ENCODE measurements around the gene RASA3.
"Not testable (repeated sequence)": the region's sequence is repeated elsewhere in the genome, so short reads cannot be mapped to it uniquely, and the experiment has no call there.

RASA3 gene

GRCh38 chr13:114098689-114099056, 33.8 kb downstream of the RASA3 start:
- DNase-seq = not testable (repeated sequence)

GRCh38 chr13:114097893-114098688, 34.3 kb downstream of the RASA3 start:
- DNase-seq = no peak

GRCh38 chr13:114097212-114097892, 35.1 kb downstream of the RASA3 start:
- no peak for DNase-seq

DNA sequence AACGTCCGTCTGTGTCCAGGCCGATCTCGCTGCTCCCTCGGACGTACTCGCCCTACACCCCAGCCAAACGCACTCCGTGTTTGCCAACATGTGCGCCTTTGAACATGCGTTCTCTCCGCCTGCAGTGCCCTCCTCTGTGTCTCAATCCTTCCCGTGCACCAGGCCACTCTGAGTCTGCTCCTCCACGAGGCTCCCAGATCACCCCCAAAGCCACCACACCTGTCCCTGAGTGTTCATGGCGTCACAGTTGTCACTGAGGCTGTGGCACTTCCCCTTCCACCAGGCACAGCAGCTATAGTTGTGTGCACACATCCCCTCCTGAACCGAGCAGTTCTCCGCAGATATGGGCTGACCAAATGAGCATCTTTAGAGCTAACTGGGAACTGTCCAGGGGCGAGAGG, 35.6 kb downstream of the RASA3 start:
- DNase-seq = no peak

GRCh38 chr13:114096031-114096485, 36.4 kb downstream of the RASA3 start:
- DNase-seq = no peak

DNA sequence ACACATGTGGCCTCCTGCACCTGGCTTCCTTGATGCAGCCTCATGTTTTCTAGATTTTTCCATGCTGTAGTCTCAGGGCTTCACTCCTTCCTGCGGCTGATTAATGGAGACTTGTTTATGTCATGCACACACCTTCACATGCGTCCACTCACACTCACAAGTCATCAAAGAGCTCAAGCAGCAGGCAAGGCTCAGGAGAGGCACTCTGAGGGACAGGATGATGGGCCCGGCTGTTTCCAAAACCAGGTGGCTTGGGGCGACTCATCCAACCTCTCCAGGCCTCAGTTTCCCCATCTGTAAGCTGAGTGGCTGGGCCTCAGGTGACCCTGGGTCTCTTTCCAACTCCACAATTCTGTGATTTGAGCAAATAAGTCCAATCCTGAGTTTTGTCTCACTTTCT, 36.9 kb downstream of the RASA3 start:
- DNase-seq = no peak

DNA sequence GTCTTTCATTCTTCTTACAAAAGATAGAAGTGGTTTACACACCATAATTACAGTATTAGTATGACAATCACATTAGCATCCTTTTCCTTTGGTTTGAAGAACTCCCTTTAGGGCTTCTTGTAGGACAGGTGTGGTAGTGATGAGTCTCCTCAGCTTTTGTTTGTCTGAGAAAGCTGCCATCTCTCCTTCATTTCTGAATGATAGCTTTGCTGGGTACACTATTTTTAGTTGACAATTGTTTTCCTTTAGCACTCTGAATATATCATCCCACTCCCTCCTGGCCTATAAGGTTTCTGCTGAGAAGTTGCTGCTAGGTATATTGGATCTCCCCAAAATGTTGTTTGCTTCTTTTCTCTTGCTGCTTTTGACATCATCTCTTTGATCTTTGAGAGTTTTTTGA, 39.3 kb downstream of the RASA3 start:
- DNase-seq = no peak

GRCh38 chr13:114092468-114092867, 40.0 kb downstream of the RASA3 start:
- DNase-seq = no peak

- no peak for DNase-seq
These were observed 41.9 kb downstream of the RASA3 start for GRCh38 chr13:114090476-114090875.

GRCh38 chr13:114089751-114090400, 42.5 kb downstream of the RASA3 start:
- DNase-seq = no peak

DNA sequence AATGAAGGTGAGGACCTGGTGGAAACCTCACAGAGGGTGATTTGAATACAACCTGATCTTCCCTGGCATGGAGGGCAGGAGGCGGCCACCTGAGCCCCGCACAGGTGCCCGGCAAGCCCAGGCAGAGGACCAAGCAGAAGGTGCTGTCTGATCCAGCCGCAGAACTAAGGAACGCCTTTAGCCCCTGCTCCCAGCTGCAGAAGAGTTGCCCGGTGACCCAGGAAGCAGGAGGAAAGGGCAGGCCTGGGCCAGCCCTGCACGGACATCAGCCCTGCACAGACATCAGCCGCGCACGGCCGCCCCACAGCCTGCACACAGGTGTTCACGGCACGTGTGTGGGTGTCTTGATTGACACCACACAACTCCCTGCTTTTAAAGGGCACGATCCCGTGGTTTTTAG, 43.1 kb downstream of the RASA3 start:
- DNase-seq = no peak

- no peak for DNase-seq
These were observed 43.6 kb downstream of the RASA3 start for GRCh38 chr13:114088863-114089262.

- no peak for DNase-seq
These were observed 44.2 kb downstream of the RASA3 start for GRCh38 chr13:114088234-114088633.

DNA sequence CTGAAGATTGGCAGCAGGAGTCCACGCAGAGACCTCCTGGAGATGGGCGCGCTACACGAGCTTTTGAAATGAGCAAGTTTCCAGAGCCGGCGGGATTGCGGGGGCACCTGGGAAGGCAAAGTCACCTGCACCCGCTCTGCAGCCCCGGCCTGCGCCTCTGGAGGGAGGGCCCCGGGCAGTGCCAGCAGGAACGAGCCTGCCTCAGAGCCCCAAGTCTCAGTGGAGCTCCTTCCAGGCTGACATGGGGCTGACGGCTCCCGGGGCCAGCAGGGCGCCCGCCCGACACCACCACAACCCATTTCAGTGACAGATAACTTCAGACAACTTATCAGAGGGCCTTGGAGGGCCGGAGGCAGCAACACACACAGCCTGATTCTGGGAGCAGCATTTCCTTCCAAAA, 45.0 kb downstream of the RASA3 start:
- DNase-seq = no peak

DNA sequence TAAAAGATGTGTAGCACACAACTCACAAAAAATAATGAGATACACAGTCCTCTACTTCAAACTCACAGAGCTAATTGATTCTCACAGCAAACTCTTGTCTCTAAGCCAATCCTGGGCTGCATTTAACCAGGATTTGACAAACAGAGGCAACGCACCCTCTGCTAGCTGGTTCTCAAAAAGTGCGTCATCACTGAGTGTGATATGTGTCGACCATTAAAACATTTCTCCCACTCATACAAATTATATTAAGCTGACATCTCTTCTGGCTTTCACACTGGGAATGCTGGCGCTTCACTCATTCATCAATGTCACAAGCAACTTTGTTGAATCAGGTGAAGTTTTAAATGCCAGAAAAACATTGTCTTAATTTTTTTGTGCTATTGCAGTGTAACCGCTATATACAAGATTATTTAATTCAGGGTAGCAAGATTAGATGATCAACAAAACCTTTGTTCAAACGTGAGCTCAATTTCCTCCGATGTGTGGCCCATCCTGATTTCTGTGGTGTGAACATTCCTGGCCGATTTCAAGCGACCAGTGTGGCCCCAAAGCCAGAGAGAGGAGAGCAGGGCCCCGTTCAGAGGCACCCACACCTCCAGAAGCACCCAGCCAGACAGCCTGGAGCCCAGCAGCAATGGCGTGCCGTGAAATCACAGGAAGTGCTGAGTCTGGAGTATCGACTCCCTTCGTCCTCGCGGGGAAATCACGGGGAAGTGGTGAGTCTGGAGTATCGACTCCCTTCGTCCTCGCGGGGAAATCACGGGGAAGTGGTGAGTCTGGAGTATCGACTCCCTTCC, 49.4 kb downstream of the RASA3 start:
- no peak for DNase-seq

GRCh38 chr13:114081761-114082681, 50.4 kb downstream of the RASA3 start:
- DNase-seq = no peak

GRCh38 chr13:114080739-114081561, 51.5 kb downstream of the RASA3 start:
- DNase-seq = no peak

- DNase-seq = no peak
These were observed 52.6 kb downstream of the RASA3 start for GRCh38 chr13:114079601-114080536.
